Mammary epithelial cell (primary cell): Measurements from ENCODE around the gene ZMYND12.

Source experiments
- CTCF ChIP-seq, 2 donors: IDR thresholded peaks in 1 of 2; conservative IDR thresholded peaks in 1 of 2; 2 replicates each; pipeline ENCODE4 v1.5.1; 2011 to 2012; ENCODE audit warnings: inconsistent platforms in 2 of 2, low read length in 2 of 2, mild to moderate bottlenecking in 2 of 2, control low read depth in 1 of 2, low read depth in 1 of 2; ENCODE audit not compliant: insufficient read depth in 1 of 2; ENCODE audit errors: extremely low read depth in 1 of 2
- EZH2 ChIP-seq: IDR thresholded peaks from 2 replicates; pipeline ENCODE4 v1.6.1; 2012; ENCODE audit warnings: low read length, inconsistent platforms, borderline replicate concordance

- TF ChIP-seq CTCF (conservative IDR thresholded peaks at IDR 0.05 in 1 of 2, IDR thresholded peaks at IDR 0.05 in 1 of 2; ENCODE audit: extremely low read depth in 1 of 2, insufficient read depth in 1 of 2, low read depth in 1 of 2, low read length in 2 of 2) = no peak
- no peak for TF ChIP-seq EZH2
Observed at GRCh38 chr1:42453386-42453785, 2.4 kb downstream of the ZMYND12 start.
